AG09309 (cell line): Measurements from ENCODE around the gene MED19.
"Not testable (repeated sequence)": the region's sequence is repeated elsewhere in the genome, so short reads cannot be mapped to it uniquely, and the experiment has no call there.

ENCODE experiments used
- DNase-seq: peaks from one replicate; pipeline ENCODE4 v3.0.0-alpha.2; 2010; ENCODE audit warnings: low read depth
- H3K4me3 ChIP-seq: 2 replicates; pipeline ENCODE4 v1.5.1; 2011; ENCODE audit warnings: mild to moderate bottlenecking, low read depth, low read length, moderate library complexity; ENCODE audit not compliant: control insufficient read depth
- TF ChIP-seq, protein P1 (sequence below): IDR thresholded peaks from 2 replicates; pipeline ENCODE4 v1.5.1; 2011; ENCODE audit warnings: mild to moderate bottlenecking, low read depth, low read length, inconsistent platforms; ENCODE audit not compliant: insufficient read depth, control insufficient read depth; ENCODE audit errors: missing control alignments

MED19 gene

DNA sequence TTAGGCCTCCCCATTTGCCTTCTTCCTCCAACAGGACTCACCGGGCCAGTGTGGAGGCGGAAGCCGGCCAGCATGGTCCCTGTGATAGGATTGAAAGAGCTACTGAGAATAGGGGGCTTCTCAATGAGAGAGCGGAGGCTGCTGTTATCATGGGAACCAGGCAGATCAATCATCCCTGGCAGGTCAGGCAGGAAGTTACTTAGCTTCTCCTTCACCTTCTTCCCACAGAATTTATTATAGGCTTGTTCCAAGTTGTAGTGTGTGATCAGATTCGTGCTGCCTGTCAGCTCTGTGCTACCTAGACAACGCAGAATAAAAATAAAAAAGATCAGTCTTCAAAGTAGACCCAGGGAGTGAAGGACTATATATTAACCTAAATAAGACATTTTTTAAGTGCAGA lies 7.1 kb downstream of the MED19 start:
- DNase-seq = no peak
- H3K4me3 ChIP-seq = no peak overlapping the region
- TF ChIP-seq, protein P1, sequence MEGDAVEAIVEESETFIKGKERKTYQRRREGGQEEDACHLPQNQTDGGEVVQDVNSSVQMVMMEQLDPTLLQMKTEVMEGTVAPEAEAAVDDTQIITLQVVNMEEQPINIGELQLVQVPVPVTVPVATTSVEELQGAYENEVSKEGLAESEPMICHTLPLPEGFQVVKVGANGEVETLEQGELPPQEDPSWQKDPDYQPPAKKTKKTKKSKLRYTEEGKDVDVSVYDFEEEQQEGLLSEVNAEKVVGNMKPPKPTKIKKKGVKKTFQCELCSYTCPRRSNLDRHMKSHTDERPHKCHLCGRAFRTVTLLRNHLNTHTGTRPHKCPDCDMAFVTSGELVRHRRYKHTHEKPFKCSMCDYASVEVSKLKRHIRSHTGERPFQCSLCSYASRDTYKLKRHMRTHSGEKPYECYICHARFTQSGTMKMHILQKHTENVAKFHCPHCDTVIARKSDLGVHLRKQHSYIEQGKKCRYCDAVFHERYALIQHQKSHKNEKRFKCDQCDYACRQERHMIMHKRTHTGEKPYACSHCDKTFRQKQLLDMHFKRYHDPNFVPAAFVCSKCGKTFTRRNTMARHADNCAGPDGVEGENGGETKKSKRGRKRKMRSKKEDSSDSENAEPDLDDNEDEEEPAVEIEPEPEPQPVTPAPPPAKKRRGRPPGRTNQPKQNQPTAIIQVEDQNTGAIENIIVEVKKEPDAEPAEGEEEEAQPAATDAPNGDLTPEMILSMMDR = no peak

DNA sequence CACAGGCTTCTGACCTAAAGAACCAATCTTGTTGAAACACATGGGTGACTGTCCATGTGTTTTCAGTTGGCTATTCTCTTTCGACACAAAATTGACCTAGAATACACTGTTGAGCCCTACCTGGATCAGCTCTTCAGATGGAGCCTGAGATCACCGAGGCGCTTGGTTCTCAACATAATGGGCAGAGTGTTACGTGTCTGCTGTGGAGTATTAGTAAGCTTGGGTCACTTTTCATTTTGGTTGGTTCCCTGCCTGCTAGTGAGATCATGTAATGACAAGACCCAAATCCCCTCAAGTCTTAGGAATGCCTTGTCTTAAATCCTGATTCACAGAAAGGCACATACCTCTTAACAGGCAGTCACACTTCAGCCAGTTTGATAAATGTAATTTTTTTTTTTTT lies 8.7 kb downstream of the MED19 start:
- TF ChIP-seq, protein P1 = no peak
- no peak overlapping the region for H3K4me3 ChIP-seq
- no peak for DNase-seq

DNA sequence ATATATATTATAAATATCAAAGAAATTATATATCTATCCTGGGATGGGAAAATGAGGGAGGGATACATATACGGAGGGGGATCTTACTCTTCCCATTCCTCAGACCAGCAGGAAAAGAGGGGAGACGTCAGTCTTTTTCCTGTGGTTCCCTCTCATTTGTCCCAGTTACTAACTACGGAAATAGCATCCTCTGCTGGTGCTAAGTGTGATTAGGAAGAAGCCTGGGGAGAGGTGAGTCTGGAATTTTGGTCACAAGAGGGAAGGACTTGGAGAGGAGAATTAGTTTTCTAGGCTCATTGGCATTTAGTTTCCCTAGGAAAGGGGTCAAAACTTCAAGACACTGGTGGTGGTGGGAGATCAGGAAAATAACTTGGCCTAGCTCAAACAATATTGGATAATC lies 11.6 kb downstream of the MED19 start:
- no peak for DNase-seq
- H3K4me3 ChIP-seq = no peak overlapping the region
- TF ChIP-seq, protein P1 = no peak

DNA sequence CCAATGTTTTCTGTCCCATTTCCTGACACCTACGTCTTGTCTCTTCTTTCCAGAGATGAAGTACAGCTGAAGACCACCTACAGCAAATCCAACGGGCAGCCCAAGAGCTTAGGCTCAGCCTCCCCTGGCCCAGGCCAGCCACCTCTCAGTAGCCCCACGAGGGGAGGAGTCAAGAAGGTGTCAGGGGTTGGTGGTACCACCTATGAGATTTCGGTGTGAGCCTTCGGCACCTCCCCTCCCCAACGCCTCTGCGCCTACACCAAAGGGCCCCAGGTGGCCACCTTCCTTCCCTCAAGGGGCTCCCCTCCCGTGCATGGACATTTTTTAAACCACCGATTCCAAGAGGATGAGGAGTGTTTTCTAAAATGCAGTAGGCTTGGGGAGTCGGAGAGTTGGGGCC lies 12.2 kb downstream of the MED19 start:
- TF ChIP-seq, protein P1 = no peak
- DNase-seq = no peak
- no peak overlapping the region for H3K4me3 ChIP-seq

DNA sequence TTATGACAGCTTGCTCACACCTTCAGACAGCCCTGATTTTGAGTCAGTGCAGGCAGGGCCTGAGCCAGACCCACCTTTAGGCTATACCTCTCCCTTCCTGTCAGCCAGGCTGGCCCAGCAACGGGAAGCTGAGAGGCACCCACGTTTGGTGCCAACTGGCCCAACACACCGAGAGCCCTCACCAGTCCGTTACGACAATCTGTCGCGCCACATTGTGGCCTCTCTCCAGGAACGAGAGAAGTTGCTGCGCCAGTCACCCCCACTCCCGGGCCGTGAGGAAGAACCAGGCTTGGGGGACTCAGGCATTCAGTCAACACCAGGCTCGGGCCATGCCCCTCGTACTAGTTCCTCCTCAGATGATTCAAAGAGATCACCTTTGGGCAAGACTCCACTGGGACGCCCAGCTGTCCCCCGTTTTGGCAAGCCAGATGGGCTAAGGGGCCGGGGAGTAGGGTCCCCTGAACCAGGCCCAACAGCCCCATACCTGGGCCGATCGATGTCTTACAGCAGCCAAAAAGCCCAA lies 13.1 kb downstream of the MED19 start:
- TF ChIP-seq, protein P1 = no peak
- DNase-seq = no peak
- no peak overlapping the region for H3K4me3 ChIP-seq

DNA sequence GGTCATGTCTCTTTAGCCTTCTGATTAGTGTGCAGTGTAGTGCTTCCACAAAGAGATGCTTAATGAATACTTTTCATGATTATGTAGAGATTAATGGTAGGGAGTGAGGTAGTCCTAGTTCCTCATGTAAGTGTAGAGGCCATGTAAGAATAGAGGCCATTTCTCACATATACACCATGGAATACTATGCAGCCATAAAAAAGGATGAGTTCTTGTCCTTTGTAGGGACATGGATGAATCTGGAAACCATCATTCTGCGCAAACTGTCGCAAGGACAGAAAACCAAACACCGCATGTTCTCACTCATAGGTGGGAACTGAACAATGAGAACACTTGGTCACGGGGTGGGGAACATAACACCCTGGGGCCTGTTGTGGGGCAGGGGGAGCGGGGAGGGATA lies 21.5 kb downstream of the MED19 start:
- not testable (repeated sequence) for DNase-seq, H3K4me3 ChIP-seq

DNA sequence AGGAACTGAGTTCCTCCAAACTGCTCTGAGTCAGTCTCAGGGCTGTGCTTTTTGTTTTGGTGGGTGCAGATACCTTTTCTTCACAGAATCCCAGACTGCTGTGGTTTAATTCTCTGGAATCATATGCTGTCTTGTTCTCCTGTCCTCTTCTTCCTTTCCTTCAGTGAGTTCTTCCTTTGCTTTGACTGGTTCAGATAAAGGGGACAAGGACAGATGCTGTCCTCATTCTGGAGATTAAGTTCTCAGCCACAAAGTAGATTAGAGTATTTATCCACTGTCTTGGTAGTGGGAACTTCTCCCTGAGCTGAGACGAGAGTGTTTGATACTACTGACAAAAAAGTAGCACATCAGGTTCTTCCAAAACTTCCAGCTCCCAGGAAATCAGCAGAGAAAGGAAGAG lies 30.8 kb downstream of the MED19 start:
- DNase-seq = no peak
- no peak overlapping the region for H3K4me3 ChIP-seq
- TF ChIP-seq, protein P1 = no peak
